ENCODE data around the gene ATP2B2.
"Not testable (repeated sequence)": the region's sequence is repeated elsewhere in the genome, so short reads cannot be mapped to it uniquely, and the experiment has no call there.

ATP2B2 gene

GRCh38 chr3:10505050-10505790 is at the start of gene ATP2B2:
Gene ATP2B2 (minus strand): TSS chr3:10505586. CDS start chr3:10449543, 56,043 bp downstream.
- no peak for DNase-seq

DNA sequence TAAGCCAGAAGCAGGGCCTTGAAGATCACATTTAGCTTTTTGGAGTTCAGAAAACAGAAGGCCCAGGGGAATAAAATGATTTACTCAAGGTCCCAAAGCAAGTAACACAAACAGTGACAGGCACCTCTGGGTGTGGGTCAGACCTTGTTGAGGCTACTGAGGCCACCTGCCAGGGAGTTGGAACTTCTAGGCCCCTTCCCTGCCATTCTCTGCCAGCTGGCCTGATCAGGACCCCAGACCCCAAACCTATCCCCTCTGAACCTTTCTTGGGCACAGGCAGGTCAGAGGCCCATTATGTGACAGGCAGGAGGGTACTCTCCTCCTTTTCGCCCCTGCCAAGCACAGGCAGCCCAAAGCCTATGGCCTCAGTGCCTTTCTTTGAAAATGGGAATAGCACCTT is 49.4 kb upstream of the ATP2B2 start:
- no peak for DNase-seq

GRCh38 chr3:10554236-10554611 is 48.8 kb upstream of the ATP2B2 start:
- no peak for DNase-seq

GRCh38 chr3:10553591-10554235 is 48.3 kb upstream of the ATP2B2 start:
- no peak for DNase-seq

DNA sequence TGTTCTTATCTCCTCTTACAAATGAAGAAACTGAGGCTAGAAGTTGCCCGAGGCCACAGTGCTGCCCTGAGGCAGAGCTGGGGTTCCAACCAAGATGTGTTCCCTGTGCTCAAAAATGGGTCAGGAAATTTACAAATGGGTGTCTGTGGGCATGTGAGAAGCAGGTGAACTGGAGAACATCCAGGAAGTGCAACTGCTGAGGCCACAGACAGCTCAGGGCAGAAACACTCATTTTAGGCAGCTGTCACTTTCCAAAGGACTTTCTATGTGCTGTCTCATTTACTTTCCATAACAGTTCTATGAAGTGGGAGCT is 47.2 kb upstream of the ATP2B2 start:
- no peak for DNase-seq

GRCh38 chr3:10551821-10552630 is 46.6 kb upstream of the ATP2B2 start:
- no peak for DNase-seq

DNA sequence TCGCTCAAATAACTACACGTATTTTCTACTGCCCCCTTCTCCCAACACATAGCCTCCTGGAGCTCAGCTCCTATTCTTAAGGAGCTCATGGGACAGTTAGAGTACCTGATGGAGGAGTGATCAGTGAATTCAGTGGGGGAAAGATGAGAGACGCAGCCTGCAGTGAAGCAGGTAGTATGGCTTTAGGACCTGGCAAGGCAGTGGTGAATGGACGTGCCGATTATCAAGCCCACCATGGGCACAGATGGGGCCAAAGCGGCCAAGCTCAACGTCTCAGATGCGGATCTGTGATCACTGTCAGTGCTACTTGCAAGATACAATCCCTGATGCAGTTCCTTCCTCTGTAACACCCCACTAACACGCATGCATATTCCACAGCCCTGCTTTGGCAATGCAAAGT is 45.8 kb upstream of the ATP2B2 start:
- no peak for DNase-seq

DNA sequence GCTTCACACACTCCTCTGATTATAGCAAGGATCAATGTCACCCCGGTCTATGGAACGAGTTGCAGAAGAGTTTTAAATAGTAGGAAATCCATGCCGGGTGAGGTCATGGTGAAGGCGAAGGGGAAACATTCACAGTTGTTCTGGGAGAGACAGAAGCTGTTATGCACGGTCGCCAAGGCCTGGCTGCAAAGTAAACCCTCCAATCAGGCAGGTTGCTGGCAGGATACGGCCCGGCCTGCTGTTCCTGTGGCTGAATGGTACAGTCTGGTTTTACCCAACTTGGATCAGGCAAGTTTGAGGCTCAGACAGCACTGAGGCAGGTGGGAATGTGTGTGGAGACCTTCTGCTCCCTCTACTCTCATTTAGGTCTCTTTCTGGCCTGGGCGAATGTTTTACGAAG is 45.3 kb upstream of the ATP2B2 start:
- no peak for DNase-seq

GRCh38 chr3:10549617-10550230 is 44.3 kb upstream of the ATP2B2 start:
- no peak for DNase-seq

DNA sequence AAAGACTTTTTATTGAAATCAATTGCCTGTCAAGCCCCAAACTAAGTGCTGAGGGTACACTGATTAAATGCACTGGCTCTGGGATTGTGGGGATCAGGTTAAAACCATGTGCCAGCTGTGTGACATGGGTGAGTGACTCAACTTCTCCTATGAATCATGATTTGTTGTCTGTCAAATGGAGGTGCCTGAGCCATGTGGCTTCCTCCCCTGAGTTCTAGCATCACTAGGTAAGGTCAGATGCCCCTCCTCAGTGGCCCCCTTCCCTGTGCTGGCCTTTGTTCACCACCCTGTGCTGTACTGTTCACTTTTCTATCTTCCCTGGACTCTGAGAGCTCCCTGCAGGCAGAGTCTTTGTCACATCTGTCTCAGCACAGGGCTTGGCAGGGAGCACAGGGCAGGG is 43.6 kb upstream of the ATP2B2 start:
- DNase-seq = no peak

- no peak for DNase-seq
Measured at GRCh38 chr3:10547841-10548783, 42.7 kb upstream of the ATP2B2 start.

- DNase-seq = no peak
Measured at GRCh38 chr3:10547413-10547812, 42.0 kb upstream of the ATP2B2 start.

DNA sequence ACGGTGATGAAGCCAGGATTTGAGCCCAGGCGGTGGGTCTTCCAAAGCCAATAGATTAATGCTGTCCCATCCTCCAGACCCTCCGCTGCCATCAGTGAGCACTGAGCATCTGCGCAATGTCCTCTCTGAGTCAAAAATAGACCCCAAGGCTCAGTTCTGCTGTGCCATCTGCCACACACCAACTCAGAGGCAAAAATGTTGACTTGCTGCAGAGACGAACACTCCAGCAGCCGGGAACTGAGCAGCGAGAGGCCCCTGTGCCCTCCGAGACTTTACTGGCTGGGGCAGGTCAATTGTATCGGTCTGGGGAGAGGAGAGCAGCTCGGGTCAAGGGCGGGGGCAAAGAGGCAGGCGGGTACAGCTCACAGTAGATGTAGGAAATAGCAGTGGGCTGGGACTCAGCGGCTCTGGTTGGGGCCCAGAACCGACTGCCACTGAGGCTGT is 41.5 kb upstream of the ATP2B2 start:
- no peak for DNase-seq

DNA sequence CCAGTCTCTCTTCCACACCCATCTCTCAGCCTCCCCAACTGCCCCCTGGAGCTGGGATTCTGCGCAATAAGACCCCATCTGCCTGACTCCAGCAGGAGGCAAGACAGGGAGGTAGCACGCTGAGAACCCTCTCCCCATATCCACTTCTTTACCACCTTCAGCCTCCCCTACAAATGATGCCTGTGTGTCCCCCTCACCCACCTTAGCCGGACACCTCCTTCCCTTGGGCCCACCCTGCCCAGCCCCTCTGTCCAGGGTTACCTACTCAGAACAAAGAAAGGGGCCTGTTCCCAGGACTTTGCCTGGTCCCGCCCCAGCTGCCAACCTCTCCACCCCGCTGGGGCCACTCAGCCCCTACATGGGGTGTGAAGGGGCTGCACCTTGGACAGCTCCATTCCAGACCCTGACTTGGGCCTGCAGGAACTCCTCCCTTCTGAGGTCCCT is 40.8 kb upstream of the ATP2B2 start:
- DNase-seq = no peak

- DNase-seq = no peak
Measured at GRCh38 chr3:10542518-10542917, 37.1 kb upstream of the ATP2B2 start.

- DNase-seq = not testable (repeated sequence)
Measured at GRCh38 chr3:10540347-10540746, 35.0 kb upstream of the ATP2B2 start.

GRCh38 chr3:10534066-10534465 is 28.7 kb upstream of the ATP2B2 start:
- DNase-seq = no peak

GRCh38 chr3:10533737-10534023 is 28.3 kb upstream of the ATP2B2 start:
- no peak for DNase-seq

GRCh38 chr3:10532939-10533736 is 27.8 kb upstream of the ATP2B2 start:
- DNase-seq = no peak

DNA sequence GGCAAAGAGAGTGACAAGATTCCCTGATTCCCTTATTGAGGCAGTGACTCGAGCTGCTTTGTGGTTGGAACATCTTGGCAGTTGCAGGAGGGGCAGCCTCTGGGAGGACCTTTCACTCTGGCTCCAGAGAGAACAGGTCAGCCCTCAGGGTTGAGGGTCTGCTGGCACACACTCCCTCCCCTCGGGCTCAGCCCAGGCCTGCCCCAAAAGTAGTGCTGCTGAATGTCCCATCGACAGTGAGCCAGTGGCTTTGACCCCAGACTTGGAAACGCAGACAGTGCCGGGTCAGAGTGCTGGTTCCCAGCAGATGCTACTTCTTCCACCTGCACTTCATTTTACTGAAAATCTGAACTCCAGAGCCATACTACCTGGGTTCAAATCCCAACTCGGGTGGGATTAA is 25.6 kb upstream of the ATP2B2 start:
- DNase-seq = no peak

DNA sequence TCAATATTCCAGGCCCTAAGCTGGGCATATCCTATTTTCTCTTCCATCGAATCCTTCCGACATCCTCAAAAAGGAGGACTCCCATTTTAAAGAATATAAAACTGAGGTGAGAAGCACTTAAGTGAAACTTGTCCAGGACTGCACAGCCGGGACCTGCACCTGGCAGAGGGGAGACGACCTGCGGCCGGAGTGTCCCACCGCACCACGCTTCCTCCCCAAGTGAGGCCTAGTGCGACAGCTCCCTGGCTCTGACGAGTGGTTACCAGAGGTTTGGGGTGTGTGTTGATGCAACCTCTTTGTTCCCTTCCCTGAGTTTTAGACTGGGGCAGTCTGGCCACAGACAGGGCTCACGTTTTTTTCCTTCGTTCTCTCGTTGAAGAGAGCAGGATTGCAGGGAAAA is 24.9 kb upstream of the ATP2B2 start:
- no peak for DNase-seq

DNA sequence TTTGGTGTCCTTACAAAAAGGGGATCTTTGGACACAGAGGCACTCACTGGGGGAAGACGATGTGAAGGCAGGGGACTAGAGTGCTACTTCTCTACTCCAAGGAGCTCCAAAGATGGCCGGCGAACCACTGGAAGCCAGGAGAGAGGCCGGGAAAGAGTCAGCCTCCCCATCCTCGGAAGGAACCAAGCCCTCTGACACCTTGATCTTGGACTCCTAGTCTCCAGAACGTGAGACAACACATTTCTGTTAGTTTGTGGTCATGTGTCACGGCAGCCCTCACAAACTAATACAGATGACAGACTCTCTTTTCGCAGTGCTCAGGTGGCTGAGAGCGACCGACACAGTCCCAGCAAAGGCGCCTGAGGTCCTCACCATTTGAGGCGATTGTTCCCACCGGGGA is 24.4 kb upstream of the ATP2B2 start:
- DNase-seq = no peak
